ENCODE results near the gene MBD3L3.

DNA sequence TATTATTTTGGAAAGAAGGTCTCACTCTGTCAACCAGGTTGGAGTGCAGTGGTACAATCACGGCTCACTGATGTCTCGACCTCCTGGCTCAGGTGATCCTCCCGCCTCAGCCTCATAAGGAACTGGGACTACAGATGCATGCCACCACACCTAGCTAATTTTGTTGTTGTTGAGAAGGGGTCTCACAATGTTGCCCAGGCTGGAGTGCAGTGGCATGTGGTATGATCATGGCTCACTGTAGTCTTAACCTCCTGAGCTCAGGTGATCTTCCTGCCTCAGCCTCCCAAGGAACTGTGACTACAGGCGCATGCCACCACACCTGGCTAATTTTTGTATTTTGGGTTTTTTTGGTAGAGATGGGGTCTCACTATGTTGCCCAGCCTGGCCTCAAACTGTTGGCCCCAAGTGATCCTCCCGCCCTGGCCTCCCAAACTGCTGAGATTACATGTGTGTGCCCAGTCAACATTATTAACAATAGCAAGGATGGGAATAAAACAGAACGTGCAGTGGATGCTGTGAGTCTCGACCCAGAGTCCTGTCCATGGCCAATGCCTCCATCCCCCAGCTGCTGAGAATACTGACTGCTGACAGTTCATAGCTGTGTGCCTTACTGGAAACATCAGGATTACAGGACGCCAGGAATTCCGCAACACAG is 5.4 kb upstream of the MBD3L3 start:
- TF ChIP-seq, protein P1, sequence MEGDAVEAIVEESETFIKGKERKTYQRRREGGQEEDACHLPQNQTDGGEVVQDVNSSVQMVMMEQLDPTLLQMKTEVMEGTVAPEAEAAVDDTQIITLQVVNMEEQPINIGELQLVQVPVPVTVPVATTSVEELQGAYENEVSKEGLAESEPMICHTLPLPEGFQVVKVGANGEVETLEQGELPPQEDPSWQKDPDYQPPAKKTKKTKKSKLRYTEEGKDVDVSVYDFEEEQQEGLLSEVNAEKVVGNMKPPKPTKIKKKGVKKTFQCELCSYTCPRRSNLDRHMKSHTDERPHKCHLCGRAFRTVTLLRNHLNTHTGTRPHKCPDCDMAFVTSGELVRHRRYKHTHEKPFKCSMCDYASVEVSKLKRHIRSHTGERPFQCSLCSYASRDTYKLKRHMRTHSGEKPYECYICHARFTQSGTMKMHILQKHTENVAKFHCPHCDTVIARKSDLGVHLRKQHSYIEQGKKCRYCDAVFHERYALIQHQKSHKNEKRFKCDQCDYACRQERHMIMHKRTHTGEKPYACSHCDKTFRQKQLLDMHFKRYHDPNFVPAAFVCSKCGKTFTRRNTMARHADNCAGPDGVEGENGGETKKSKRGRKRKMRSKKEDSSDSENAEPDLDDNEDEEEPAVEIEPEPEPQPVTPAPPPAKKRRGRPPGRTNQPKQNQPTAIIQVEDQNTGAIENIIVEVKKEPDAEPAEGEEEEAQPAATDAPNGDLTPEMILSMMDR (IDR thresholded peaks at IDR 0.05) = no peak
- TF ChIP-seq POLR2A (IDR thresholded peaks at IDR 0.05) = no peak
- no peak for TF ChIP-seq POLR2AphosphoS5 (IDR thresholded peaks at IDR 0.05)
- no peak for TF ChIP-seq EP300 (IDR thresholded peaks at IDR 0.05)

Data from suprapubic skin (tissue), 4 donors.